Gastroesophageal sphincter (tissue), 2 donors: ENCODE measurements around the gene MUSK.

Experiments
- EP300 ChIP-seq: sonication (generic); formaldehyde crosslinking; IDR thresholded peaks from one replicate; pipeline ENCODE4 v1.6.1; 2017; ENCODE audit warnings: antibody characterized with exemption, mild to moderate bottlenecking
- POLR2A ChIP-seq, 2 donors: fragments of 450-650 bp; IDR thresholded peaks; one replicate each; pipeline ENCODE4 v1.6.1; 2017; ENCODE audit warnings: antibody characterized with exemption in 2 of 2, mild to moderate bottlenecking in 2 of 2, moderate library complexity in 1 of 2

- TF ChIP-seq POLR2A (IDR thresholded peaks at IDR 0.05), result no peak
- no peak for TF ChIP-seq EP300
Observed at GRCh38 chr9:110731437-110732028, 62.9 kb downstream of the MUSK start.
